A549 treated with ZK216348 at 1 μM for 4 hours (cell line): ENCODE measurements around the gene LMAN2. TPM values are rescaled to one million over a fixed set of nuclear protein-coding genes. Genes with fewer than 3 reads are reported as not detected.

ENCODE experiments used
- total RNA-seq: library from RNA; stranded (reverse); fragments of 200-300 nt; extraction: Qiagen RNA extraction; gene quantifications from 5 replicates; pipeline ENCODE4 v1.2.3, GENCODE V29; 2022; ENCODE audit warnings: low read depth

Gene LMAN2
- 160 to 242 TPM (median 196 TPM) in 5 replicates for total RNA-seq

DNA sequence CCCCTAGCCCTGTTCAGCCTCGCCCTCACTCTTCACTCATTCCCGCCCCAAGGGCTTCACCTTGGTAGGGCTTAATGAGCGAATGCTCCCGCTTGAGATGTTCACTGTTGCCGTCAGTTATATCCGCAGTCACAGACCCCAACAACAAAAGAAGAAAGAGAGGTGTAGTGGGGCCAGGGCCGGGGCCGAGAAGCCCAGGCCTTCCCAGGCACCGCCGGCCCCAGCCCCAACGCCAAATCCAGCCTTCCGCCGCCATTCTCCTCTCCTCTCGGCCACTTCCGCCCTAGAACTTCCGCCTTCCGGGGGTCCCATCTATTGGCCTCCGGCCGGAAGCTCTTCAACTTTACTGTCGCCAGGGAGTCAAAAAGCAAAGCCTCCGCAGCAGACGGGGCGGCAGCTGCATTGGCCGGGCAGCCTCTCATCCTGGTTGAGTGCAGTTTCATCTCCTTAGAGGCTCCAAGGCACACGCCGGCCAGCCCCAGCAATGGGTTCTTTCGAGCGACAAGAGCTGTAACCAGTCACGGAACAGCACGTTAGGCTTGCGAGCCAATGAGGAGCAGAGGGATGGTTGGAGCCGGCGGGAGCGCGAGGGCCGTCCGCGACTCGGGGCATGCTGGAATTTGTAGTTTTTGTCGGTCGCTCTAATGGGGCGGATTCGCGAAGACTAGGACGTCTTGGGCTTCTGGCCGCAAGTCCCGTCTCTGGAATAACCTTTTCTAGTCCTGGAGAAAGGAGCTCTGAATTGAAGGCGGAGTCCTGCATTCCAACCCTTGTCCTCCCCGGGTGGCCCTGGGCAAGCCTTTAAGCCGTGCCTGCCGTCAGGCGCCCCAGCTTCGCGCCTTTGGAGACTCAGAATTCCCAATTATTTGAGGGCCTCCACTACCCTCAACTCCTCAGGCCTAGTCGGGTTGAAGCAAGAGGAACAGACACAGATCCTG, at the start of gene LMAN2:
LMAN2 (minus strand) TSS at position 277 of the 938 bp plus-strand sequence; CDS start at position 256, 21 bp downstream.

GRCh38 chr5:177399997-177400868, 48.8 kb upstream of the LMAN2 start, which contains the start of gene PFN3:
Gene PFN3 (minus strand): TSS chr5:177400661. CDS start chr5:177400576, 85 bp downstream.

DNA sequence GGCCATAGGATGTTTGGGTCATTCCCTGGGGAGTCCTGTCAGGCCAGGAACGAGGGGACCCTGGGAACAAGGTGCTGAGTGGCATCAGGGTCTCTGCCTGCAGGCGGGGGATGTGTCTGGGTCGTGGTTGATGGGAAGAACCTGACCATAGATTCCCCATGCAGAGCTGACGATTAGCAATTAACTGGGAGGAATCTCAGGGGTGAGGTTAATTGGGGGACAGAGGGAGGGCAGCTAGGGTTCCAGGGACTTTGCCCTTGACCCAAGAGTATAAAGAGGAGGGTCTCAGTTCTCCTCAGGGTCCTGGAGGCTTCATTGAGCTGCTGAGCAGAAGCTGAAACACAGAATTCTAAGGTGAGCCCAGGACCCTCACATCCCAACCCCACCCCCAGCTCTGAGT, 32.7 kb upstream of the LMAN2 start, which contains the start of gene SLC34A1:
SLC34A1 (plus strand) TSS at position 301 of the 400 bp plus-strand sequence. CDS start 1,308 bp downstream, outside the sequence.

DNA sequence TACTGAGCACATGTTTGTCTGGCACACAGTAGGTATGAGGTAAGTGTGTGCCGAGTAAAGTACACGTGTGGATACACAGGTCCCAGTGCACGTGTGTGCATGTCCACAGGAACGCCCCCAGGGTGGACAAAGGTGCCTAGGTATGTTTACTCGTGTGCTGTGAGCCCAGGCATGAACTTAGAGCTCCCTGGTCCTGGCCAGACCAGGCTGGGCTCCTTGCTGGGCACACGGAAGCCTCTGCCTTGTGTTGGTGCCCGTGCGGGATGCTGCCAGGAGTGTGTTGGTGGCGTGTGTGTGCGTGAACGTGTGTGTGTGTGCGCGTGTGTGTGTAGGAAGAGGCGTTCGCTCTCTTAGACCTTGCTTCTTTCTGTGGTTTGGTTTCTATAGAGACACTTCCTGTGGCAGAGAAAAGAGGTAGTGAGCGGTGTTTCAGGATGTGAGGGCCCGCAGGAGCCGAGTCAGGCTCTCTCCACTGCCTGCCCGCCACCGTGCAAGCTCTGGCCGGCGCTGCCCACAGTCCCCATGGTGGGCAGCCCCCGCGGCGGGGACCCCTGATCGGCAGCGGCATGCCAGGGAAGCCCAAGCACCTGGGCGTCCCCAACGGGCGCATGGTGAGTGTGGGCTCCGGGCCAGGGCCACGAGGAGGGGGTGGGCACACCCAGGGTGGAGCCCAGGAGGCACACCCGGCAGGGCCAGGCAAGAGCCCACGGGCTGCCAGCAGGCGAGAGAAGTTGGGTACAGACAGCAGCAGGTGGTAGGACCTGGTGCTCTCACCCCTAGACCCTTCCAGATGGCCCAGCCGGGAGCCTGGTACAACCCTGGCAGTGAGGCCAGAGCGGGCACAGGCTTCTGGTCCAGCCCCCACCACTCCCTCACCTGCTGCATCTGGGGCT, 6.2 kb upstream of the LMAN2 start, which contains the start of gene RGS14:
RGS14 (plus strand) TSS at position 466 of the 893 bp plus-strand sequence; CDS start at position 567, 101 bp downstream.

GRCh38 chr5:177311723-177312648, 39.5 kb downstream of the LMAN2 start, which contains the start of gene MXD3:
Gene MXD3 (minus strand): TSS chr5:177311898. CDS start chr5:177311830, 68 bp downstream.

GRCh38 chr5:177303121-177303924, 48.1 kb downstream of the LMAN2 start, which contains the start of the genes PRELID1 and RAB24:
Gene PRELID1 (plus strand): TSS chr5:177303799. CDS start chr5:177303986, 187 bp downstream.
Gene RAB24 (minus strand): TSS chr5:177303719. CDS start chr5:177303288, 431 bp downstream.

Other genes with a start within 250 kb of the LMAN2 start
- gene NSD1, start 217.9 kb downstream of the LMAN2 start, total RNA-seq, result 16.9 to 25.2 TPM (median 19.1 TPM) in 5 replicates
- gene RAB24, start 47.9 kb downstream of the LMAN2 start, total RNA-seq, result 17.8 to 29.4 TPM (median 27.5 TPM) in 5 replicates
- gene PRELID1, start 47.9 kb downstream of the LMAN2 start, total RNA-seq, result 252 to 395 TPM (median 363 TPM) in 5 replicates
- gene MXD3, start 39.8 kb downstream of the LMAN2 start, total RNA-seq, result 9.4 to 21.9 TPM (median 17.1 TPM) in 5 replicates
- 4.3 to 6.5 TPM (median 5.0 TPM) in 5 replicates for gene RGS14, start 6.3 kb upstream of the LMAN2 start, total RNA-seq
- not detected in 5 replicates for gene SLC34A1, start 32.8 kb upstream of the LMAN2 start, total RNA-seq
- not detected in 5 replicates for gene PFN3, start 49.0 kb upstream of the LMAN2 start, total RNA-seq
- gene F12, start 57.9 kb upstream of the LMAN2 start, total RNA-seq, result 11.6 to 25.9 TPM (median 23.8 TPM) in 5 replicates
- 19.0 to 28.3 TPM (median 25.2 TPM) in 5 replicates for gene GRK6, start 75.0 kb upstream of the LMAN2 start, total RNA-seq
- 12.4 to 41.6 TPM (median 34.4 TPM) in 5 replicates for gene PRR7, start 95.1 kb upstream of the LMAN2 start, total RNA-seq
- 44.4 to 81.4 TPM (median 67.6 TPM) in 5 replicates for gene DBN1, start 122.0 kb upstream of the LMAN2 start, total RNA-seq
- 65.0 to 100 TPM (median 76.8 TPM) in 5 replicates for gene PDLIM7, start 145.9 kb upstream of the LMAN2 start, total RNA-seq
- 1.6 to 5.5 TPM (median 4.2 TPM) in 5 replicates for gene DOK3, start 158.2 kb upstream of the LMAN2 start, total RNA-seq
- gene DDX41, start 165.3 kb upstream of the LMAN2 start, total RNA-seq, result 89.5 to 135 TPM (median 113 TPM) in 5 replicates
- 16.2 to 38.0 TPM (median 33.9 TPM) in 5 replicates for gene FAM193B, start 202.9 kb upstream of the LMAN2 start, total RNA-seq
- 267 to 288 TPM (median 273 TPM) in 5 replicates for gene TMED9, start 240.5 kb upstream of the LMAN2 start, total RNA-seq
- 11.6 to 29.9 TPM (median 27.6 TPM) in 5 replicates for gene B4GALT7, start 248.5 kb upstream of the LMAN2 start, total RNA-seq